Uterus (tissue), 2 donors: ENCODE measurements around the gene ERCC1.

Source experiments
- CTCF ChIP-seq, 4 experiments: fragments of 200-600 bp in 2 of 4; fragments of 450-650 bp in 2 of 4; sonication (generic) in 2 of 4; IDR thresholded peaks; one replicate each; pipeline ENCODE4 v1.5.1; 2016 to 2019; ENCODE audit warnings: antibody characterized with exemption in 4 of 4, mild to moderate bottlenecking in 2 of 4, moderate library complexity in 1 of 4
- POLR2A ChIP-seq, 2 donors: fragments of 450-650 bp; IDR thresholded peaks; one replicate each; pipeline ENCODE4 v1.6.1; 2016; ENCODE audit warnings: antibody characterized with exemption in 2 of 2, mild to moderate bottlenecking in 1 of 2, moderate library complexity in 1 of 2

DNA sequence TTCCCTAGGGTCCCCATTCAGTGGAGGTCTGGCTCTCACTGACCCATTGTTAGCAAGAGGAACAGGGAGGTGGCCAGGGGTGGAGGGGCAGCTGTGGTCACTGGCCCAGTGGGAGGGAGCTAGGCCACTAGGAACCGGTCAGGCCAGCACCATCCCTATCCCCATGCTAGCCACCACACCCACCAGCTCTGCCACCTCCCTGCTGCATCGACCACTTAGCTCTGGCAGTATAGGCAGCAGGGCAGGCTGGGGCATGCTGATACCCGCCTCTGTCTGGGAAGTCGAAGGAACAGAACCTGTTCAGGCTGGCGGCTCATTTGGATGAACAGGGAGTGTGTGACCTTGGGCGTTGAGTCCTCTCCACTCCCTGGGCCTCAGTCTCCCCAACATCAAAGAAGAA, 23.5 kb downstream of the ERCC1 start:
- TF ChIP-seq POLR2A (IDR thresholded peaks at IDR 0.05) (no peak), CTCF (IDR thresholded peaks at IDR 0.05) (no peak)
